Breast epithelium (tissue), 3 donors: Measurements from ENCODE around the gene SLC35G3.

ENCODE experiments used
- CTCF ChIP-seq, 3 donors: fragments of 450-650 bp; IDR thresholded peaks; one replicate each; pipeline ENCODE4 v1.5.1; 2016 to 2017; ENCODE audit warnings: antibody characterized with exemption in 3 of 3, mild to moderate bottlenecking in 3 of 3, moderate library complexity in 3 of 3
- POLR2A ChIP-seq: fragments of 450-650 bp; IDR thresholded peaks from one replicate; pipeline ENCODE4 v1.6.1; 2016; ENCODE audit warnings: antibody characterized with exemption, mild to moderate bottlenecking, moderate library complexity

GRCh38 chr17:35170968-35171771, 23.0 kb downstream of the SLC35G3 start:
- TF ChIP-seq POLR2A, result no peak
- peak in 2 of 3 donors; percentile 37 to 39 for TF ChIP-seq CTCF (IDR thresholded peaks at IDR 0.05)
